Measurements from ENCODE around the gene LBP. TPM values are rescaled to one million over a fixed set of nuclear protein-coding genes. Genes with fewer than 3 reads are reported as not detected.

The LBP gene
- total and polyA plus RNA-seq, 2 experiments from 2014 or later: 0.10 to 0.19 TPM

DNA sequence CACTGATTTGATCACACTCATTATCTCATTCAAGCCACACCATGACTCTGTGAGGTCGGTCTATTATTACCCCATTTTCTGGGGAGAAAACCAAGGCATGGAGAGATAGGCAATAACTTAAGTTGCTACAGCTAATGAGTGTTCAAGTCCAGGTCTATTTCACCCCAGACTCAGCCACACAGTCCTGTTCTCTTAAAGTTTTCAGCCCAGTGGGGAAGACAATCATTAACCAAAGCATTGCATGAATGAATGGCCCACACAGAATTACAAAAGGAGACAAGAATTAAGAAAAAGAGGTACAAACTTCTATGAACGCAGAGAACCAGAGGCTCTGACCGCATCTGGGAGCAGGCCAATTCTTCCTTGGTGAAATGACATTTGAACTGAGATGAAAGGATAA, 35.2 kb upstream of the LBP start:
- Mint-ChIP-seq H3K4me3 (no peak overlapping the region), H3K36me3 (ENCODE audit: low read depth) (no peaks in the 10 kb centered on the region), H3K27me3 (ENCODE audit: insufficient read depth, low read depth, poor library complexity) (peaks cover 3% of the 10 kb centered on the region), H3K4me1 (no peaks in the 10 kb centered on the region), H3K27ac (no peak overlapping the region), H3K9me3 (no peaks in the 10 kb centered on the region)
- H3K4me1 ChIP-seq (ENCODE audit: insufficient read depth): no peaks in the 10 kb centered on the region
- H3K9me2 ChIP-seq (ENCODE audit: insufficient read depth): peaks cover 3% of the 10 kb centered on the region; the same call in 1 of the 2 replicates
- H3K79me2 ChIP-seq (replicated peaks; ENCODE audit: insufficient read depth): no peaks in the 10 kb centered on the region
- no peak for TF ChIP-seq ZNF114 (CRISPR knock-in tag; IDR thresholded peaks at IDR 0.05)
- no peak for TF ChIP-seq POLR2AphosphoS5 (IDR thresholded peaks at IDR 0.05; ENCODE audit: low read depth)
- TF ChIP-seq ZNF331 (CRISPR knock-in tag; IDR thresholded peaks at IDR 0.05; ENCODE audit: low read depth): no peak
- TF ChIP-seq, protein P1, sequence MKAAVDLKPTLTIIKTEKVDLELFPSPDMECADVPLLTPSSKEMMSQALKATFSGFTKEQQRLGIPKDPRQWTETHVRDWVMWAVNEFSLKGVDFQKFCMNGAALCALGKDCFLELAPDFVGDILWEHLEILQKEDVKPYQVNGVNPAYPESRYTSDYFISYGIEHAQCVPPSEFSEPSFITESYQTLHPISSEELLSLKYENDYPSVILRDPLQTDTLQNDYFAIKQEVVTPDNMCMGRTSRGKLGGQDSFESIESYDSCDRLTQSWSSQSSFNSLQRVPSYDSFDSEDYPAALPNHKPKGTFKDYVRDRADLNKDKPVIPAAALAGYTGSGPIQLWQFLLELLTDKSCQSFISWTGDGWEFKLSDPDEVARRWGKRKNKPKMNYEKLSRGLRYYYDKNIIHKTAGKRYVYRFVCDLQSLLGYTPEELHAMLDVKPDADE (IDR thresholded peaks at IDR 0.05): no peak
- TF ChIP-seq NANOG (IDR thresholded peaks at IDR 0.05; ENCODE audit: borderline replicate concordance): no peak
- no peak for TF ChIP-seq EZH2 (IDR thresholded peaks at IDR 0.05; ENCODE audit: low read depth, unreplicated experiment)
- TF ChIP-seq, protein P2, sequence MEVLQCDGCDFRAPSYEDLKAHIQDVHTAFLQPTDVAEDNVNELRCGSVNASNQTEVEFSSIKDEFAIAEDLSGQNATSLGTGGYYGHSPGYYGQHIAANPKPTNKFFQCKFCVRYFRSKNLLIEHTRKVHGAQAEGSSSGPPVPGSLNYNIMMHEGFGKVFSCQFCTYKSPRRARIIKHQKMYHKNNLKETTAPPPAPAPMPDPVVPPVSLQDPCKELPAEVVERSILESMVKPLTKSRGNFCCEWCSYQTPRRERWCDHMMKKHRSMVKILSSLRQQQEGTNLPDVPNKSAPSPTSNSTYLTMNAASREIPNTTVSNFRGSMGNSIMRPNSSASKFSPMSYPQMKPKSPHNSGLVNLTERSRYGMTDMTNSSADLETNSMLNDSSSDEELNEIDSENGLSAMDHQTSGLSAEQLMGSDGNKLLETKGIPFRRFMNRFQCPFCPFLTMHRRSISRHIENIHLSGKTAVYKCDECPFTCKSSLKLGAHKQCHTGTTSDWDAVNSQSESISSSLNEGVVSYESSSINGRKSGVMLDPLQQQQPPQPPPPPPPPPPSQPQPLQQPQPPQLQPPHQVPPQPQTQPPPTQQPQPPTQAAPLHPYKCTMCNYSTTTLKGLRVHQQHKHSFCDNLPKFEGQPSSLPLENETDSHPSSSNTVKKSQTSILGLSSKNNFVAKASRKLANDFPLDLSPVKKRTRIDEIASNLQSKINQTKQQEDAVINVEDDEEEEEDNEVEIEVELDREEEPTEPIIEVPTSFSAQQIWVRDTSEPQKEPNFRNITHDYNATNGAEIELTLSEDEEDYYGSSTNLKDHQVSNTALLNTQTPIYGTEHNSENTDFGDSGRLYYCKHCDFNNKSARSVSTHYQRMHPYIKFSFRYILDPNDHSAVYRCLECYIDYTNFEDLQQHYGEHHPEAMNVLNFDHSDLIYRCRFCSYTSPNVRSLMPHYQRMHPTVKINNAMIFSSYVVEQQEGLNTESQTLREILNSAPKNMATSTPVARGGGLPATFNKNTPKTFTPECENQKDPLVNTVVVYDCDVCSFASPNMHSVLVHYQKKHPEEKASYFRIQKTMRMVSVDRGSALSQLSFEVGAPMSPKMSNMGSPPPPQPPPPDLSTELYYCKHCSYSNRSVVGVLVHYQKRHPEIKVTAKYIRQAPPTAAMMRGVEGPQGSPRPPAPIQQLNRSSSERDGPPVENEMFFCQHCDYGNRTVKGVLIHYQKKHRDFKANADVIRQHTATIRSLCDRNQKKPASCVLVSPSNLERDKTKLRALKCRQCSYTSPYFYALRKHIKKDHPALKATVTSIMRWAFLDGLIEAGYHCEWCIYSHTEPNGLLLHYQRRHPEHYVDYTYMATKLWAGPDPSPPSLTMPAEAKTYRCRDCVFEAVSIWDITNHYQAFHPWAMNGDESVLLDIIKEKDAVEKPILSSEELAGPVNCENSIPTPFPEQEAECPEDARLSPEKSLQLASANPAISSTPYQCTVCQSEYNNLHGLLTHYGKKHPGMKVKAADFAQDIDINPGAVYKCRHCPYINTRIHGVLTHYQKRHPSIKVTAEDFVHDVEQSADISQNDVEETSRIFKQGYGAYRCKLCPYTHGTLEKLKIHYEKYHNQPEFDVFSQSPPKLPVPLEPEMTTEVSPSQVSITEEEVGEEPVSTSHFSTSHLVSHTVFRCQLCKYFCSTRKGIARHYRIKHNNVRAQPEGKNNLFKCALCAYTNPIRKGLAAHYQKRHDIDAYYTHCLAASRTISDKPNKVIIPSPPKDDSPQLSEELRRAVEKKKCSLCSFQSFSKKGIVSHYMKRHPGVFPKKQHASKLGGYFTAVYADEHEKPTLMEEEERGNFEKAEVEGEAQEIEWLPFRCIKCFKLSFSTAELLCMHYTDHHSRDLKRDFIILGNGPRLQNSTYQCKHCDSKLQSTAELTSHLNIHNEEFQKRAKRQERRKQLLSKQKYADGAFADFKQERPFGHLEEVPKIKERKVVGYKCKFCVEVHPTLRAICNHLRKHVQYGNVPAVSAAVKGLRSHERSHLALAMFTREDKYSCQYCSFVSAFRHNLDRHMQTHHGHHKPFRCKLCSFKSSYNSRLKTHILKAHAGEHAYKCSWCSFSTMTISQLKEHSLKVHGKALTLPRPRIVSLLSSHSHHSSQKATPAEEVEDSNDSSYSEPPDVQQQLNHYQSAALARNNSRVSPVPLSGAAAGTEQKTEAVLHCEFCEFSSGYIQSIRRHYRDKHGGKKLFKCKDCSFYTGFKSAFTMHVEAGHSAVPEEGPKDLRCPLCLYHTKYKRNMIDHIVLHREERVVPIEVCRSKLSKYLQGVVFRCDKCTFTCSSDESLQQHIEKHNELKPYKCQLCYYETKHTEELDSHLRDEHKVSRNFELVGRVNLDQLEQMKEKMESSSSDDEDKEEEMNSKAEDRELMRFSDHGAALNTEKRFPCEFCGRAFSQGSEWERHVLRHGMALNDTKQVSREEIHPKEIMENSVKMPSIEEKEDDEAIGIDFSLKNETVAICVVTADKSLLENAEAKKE (CRISPR knock-in tag; IDR thresholded peaks at IDR 0.05): no peak
- no peak for TF ChIP-seq JUNB (IDR thresholded peaks at IDR 0.05; ENCODE audit: unreplicated experiment)
- TF ChIP-seq, protein P3, sequence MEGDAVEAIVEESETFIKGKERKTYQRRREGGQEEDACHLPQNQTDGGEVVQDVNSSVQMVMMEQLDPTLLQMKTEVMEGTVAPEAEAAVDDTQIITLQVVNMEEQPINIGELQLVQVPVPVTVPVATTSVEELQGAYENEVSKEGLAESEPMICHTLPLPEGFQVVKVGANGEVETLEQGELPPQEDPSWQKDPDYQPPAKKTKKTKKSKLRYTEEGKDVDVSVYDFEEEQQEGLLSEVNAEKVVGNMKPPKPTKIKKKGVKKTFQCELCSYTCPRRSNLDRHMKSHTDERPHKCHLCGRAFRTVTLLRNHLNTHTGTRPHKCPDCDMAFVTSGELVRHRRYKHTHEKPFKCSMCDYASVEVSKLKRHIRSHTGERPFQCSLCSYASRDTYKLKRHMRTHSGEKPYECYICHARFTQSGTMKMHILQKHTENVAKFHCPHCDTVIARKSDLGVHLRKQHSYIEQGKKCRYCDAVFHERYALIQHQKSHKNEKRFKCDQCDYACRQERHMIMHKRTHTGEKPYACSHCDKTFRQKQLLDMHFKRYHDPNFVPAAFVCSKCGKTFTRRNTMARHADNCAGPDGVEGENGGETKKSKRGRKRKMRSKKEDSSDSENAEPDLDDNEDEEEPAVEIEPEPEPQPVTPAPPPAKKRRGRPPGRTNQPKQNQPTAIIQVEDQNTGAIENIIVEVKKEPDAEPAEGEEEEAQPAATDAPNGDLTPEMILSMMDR (conservative IDR thresholded peaks at IDR 0.05; ENCODE audit: low read depth in 2 of 2): no peak
- TF ChIP-seq STAT1 (IDR thresholded peaks at IDR 0.05; ENCODE audit: unreplicated experiment): no peak
- no peak for TF ChIP-seq EZH2phosphoT487 (IDR thresholded peaks at IDR 0.05; ENCODE audit: unreplicated experiment)
- TF ChIP-seq, protein P4, sequence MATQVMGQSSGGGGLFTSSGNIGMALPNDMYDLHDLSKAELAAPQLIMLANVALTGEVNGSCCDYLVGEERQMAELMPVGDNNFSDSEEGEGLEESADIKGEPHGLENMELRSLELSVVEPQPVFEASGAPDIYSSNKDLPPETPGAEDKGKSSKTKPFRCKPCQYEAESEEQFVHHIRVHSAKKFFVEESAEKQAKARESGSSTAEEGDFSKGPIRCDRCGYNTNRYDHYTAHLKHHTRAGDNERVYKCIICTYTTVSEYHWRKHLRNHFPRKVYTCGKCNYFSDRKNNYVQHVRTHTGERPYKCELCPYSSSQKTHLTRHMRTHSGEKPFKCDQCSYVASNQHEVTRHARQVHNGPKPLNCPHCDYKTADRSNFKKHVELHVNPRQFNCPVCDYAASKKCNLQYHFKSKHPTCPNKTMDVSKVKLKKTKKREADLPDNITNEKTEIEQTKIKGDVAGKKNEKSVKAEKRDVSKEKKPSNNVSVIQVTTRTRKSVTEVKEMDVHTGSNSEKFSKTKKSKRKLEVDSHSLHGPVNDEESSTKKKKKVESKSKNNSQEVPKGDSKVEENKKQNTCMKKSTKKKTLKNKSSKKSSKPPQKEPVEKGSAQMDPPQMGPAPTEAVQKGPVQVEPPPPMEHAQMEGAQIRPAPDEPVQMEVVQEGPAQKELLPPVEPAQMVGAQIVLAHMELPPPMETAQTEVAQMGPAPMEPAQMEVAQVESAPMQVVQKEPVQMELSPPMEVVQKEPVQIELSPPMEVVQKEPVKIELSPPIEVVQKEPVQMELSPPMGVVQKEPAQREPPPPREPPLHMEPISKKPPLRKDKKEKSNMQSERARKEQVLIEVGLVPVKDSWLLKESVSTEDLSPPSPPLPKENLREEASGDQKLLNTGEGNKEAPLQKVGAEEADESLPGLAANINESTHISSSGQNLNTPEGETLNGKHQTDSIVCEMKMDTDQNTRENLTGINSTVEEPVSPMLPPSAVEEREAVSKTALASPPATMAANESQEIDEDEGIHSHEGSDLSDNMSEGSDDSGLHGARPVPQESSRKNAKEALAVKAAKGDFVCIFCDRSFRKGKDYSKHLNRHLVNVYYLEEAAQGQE (IDR thresholded peaks at IDR 0.05; ENCODE audit: unreplicated experiment): no peak
- no peak for TF ChIP-seq CREB1 (CRISPR knock-in tag; IDR thresholded peaks at IDR 0.05; ENCODE audit: low read depth)
- H3K4me2 ChIP-seq: no peak overlapping the region
- no peak overlapping the region for H2AFZ ChIP-seq
- no peaks in the 10 kb centered on the region for H3K27me3 ChIP-seq (ENCODE audit: insufficient read depth)
- H3K27ac ChIP-seq (ENCODE audit: low read depth): no peak overlapping the region
- ATAC-seq: no peak
- H3F3A ChIP-seq (replicated peaks; ENCODE audit: low read depth): no peaks in the 10 kb centered on the region
- no peaks in the 10 kb centered on the region for H4K20me1 ChIP-seq (replicated peaks; ENCODE audit: insufficient read depth)
- no peak overlapping the region for H3K4me3 ChIP-seq
- H3K36me3 ChIP-seq (ENCODE audit: insufficient read depth): no peaks in the 10 kb centered on the region
- DNase-seq (ENCODE audit: low spot score): no peak

Measured in GM23338 (cell line).